ENCODE data around the gene TMEM236. TPM values are rescaled to one million over a fixed set of nuclear protein-coding genes. Genes with fewer than 3 reads are reported as not detected.

TMEM236 gene
- total RNA-seq, 4 donors from 2014 or later = 0.16 to 1.6 (median 0.63) TPM

DNA sequence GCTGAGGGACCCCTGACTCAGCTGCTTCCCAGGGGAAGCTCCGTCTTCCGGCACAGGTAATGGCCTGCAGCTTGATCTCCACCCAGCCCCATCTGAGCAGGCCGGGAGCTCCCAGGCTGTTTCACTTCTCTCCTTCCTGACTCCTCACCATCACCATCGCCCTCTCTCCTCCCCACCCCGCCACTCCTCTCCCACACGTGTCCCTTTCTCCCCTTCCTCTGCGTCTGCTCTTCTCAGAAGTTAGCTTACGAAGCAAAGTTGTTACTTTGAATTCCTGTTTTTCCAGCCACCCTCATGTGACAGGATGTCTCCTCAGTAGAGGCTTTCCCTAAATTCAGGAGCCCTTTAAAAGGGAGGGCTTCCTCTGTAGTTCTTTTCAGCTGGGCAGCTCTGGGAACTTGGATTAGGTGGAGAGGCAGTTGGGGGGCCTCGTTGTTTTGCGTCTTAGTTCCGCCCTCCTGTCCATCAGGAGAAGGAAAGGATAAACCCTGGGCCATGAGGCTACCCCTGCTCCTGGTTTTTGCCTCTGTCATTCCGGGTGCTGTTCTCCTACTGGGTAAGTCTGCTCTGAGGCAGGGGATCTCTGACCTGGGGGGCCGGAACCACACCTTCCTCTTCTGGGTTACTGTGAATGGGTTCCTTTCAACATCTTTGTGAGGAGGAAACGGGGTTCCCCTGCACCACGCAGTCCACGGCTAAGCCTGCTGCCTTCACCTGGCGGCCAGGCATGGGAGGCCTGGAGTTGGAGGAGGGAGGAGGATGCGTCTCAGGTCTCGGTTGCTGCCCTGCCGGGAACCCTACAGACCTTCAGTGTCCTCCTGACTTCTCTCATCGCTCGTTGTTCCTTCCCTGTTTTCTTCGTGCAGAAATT lies 57.2 kb downstream of the TMEM236 start, which contains the start of gene MRC1:
TSS of gene MRC1 (plus strand) at position 378 of the 871 bp plus-strand sequence. CDS start at position 496, 118 bp downstream.
- peak within 1 kb of the TSS in 2 of 4 donors; percentile 22 to 40 for H3K27ac ChIP-seq
- H3K36me3 ChIP-seq = no peaks in the 10 kb centered on the region
- H3K9me3 ChIP-seq = peaks cover 0 to 6% (median 0%) of the 10 kb centered on the region in 3 donors
- 61 to 73% methylated on average over 11 to 16 of the region's 23 CpGs for WGBS, 2 donors (ENCODE audit: low coverage in 1 of 2)
- H3K27me3 ChIP-seq = no peaks in the 10 kb centered on the region
- TF ChIP-seq POLR2AphosphoS5 (IDR thresholded peaks at IDR 0.05) (no peak), POLR2A (IDR thresholded peaks at IDR 0.05) (no peak), EP300 (IDR thresholded peaks at IDR 0.05) (no peak)
- TF ChIP-seq, protein P1, sequence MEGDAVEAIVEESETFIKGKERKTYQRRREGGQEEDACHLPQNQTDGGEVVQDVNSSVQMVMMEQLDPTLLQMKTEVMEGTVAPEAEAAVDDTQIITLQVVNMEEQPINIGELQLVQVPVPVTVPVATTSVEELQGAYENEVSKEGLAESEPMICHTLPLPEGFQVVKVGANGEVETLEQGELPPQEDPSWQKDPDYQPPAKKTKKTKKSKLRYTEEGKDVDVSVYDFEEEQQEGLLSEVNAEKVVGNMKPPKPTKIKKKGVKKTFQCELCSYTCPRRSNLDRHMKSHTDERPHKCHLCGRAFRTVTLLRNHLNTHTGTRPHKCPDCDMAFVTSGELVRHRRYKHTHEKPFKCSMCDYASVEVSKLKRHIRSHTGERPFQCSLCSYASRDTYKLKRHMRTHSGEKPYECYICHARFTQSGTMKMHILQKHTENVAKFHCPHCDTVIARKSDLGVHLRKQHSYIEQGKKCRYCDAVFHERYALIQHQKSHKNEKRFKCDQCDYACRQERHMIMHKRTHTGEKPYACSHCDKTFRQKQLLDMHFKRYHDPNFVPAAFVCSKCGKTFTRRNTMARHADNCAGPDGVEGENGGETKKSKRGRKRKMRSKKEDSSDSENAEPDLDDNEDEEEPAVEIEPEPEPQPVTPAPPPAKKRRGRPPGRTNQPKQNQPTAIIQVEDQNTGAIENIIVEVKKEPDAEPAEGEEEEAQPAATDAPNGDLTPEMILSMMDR (IDR thresholded peaks at IDR 0.05) = no peak
- no peaks in the 10 kb centered on the region for H3K4me1 ChIP-seq
- peak; percentile 71 for ATAC-seq
- peak within 1 kb of the TSS in 1 of 2 donors; percentile 37 for H3K4me3 ChIP-seq

DNA sequence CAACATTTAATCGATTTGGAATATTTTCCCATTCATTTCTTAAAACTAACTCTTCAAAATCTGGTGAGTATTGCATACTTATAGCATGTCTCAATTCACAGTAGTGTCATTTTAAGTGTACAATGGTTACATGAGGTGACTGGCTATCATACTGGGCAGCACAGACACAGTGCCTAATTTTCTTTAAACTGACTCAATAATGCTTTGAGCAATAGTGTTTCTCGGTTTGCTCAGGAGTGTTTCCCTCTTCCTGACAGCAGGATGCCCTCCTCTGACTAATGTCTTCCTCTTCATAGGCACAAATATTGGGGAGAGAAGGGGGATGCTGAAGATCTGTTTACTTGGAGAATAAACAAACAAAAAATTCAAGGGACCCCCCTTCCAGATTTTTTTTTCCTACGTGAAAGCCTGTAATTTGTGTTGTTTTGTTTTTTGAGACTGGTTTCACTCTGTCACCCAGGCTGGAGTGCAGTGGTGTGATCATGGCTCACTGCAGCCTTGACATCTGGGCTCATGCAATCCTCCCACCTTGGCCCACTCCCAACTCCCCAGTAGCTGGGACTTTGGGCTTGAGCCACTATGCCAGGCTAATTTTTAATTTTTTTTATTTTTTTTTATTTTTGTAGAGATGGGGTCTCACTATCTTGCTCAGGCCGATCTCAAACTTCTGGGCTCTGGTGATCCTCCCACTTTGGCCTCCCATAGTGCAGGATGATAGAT lies 59.3 kb downstream of the TMEM236 start:
- TF ChIP-seq POLR2A (IDR thresholded peaks at IDR 0.05) (no peak), EP300 (IDR thresholded peaks at IDR 0.05) (no peak), POLR2AphosphoS5 (IDR thresholded peaks at IDR 0.05) (no peak)
- TF ChIP-seq, protein P1 (IDR thresholded peaks at IDR 0.05) = no peak

DNA sequence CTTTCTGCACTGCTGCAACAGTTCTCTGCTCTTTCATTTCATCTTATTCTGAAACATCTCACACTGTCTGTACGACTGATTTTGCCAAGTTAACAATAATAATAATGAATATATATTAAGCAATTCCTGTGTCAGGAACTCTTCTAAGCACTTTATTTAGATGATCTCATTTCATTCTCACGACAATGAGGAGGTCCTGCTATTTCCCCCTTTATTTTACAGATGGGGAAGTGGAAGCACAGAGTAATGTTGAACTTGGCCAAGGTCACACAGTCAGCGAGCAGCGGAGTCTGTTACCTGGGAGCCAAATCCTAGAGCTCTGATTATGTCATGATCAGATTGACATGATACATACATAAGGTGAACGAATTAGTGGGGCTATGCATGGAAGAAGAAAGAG lies 63.0 kb downstream of the TMEM236 start:
- H3K27ac ChIP-seq = no peak overlapping the region
- H3K9me3 ChIP-seq = no peaks in the 10 kb centered on the region
- H3K4me3 ChIP-seq = no peak overlapping the region
- H3K4me1 ChIP-seq = no peaks in the 10 kb centered on the region
- H3K27me3 ChIP-seq = no peaks in the 10 kb centered on the region
- TF ChIP-seq EP300 (IDR thresholded peaks at IDR 0.05) (no peak), POLR2A (IDR thresholded peaks at IDR 0.05) (no peak), POLR2AphosphoS5 (IDR thresholded peaks at IDR 0.05) (no peak)
- TF ChIP-seq, protein P1 (IDR thresholded peaks at IDR 0.05) = no peak
- no peak for ATAC-seq
- H3K36me3 ChIP-seq = no peaks in the 10 kb centered on the region
- WGBS, 2 donors (ENCODE audit: low coverage in 1 of 2) = 19 to 51% methylated on average over 3 to 4 of the region's 5 CpGs

More for the DNA sequence above, 59.3 kb downstream of the TMEM236 start:
- H3K9me3 ChIP-seq = no peaks in the 10 kb centered on the region
- no peaks in the 10 kb centered on the region for H3K4me1 ChIP-seq
- 57 to 65% methylated on average over 4 of the region's 4 CpGs for WGBS, 2 donors (ENCODE audit: low coverage in 1 of 2)
- peak overlapping the region in 1 of 2 donors; percentile 37 for H3K4me3 ChIP-seq
- H3K27me3 ChIP-seq = no peaks in the 10 kb centered on the region
- no peak for ATAC-seq
- H3K36me3 ChIP-seq = no peaks in the 10 kb centered on the region
- H3K27ac ChIP-seq = no peak overlapping the region

DNA sequence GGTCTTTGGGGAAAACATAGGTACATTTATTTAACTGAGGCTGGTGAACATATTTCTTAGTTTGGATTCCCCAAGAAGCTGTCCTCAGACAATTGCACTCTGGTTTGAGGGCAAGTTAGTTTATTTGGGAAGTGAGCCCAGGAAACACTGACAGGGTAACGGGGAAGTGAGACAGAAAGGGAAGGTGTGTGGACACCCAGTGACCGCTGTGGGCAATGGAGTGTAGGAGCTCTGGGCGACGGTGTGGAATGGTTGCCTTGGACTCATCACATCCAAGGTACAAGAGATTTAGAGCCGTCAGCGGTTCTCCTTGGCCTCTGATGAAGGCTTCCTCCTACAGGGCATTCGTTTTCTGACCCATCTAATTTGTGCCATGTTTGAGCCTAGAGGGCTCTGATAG lies 64.2 kb downstream of the TMEM236 start:
- no peaks in the 10 kb centered on the region for H3K27me3 ChIP-seq
- H3K9me3 ChIP-seq = no peaks in the 10 kb centered on the region
- no peak overlapping the region for H3K4me3 ChIP-seq
- H3K4me1 ChIP-seq = no peaks in the 10 kb centered on the region
- no peak for ATAC-seq
- no peaks in the 10 kb centered on the region for H3K36me3 ChIP-seq
- TF ChIP-seq EP300 (IDR thresholded peaks at IDR 0.05) (no peak), POLR2AphosphoS5 (IDR thresholded peaks at IDR 0.05) (no peak), POLR2A (IDR thresholded peaks at IDR 0.05) (no peak)
- TF ChIP-seq, protein P1 (IDR thresholded peaks at IDR 0.05) = no peak
- 73 to 75% methylated on average over 4 of the region's 7 CpGs for WGBS, 2 donors (ENCODE audit: low coverage in 1 of 2)
- no peak overlapping the region for H3K27ac ChIP-seq

All from gastroesophageal sphincter (tissue), 4 donors.